K562 (cell line): ENCODE results near the gene CLCNKA. TPM values are rescaled to one million over a fixed set of nuclear protein-coding genes. Genes with fewer than 3 reads are reported as not detected.

ENCODE experiments used
- CCAR2 ChIP-seq: fragments of 200-400 bp; formaldehyde crosslinking; IDR thresholded peaks from 2 replicates; pipeline ENCODE4 v1.6.1; 2017; ENCODE audit warnings: mild to moderate bottlenecking, low read depth, low read length
- ILF3 ChIP-seq: fragments of 450-650 bp; IDR thresholded peaks from 2 replicates; pipeline ENCODE4 v1.6.1; 2018; ENCODE audit warnings: antibody characterized with exemption, mild to moderate bottlenecking, moderate library complexity, borderline replicate concordance
- LARP7 ChIP-seq: fragments of 450-650 bp; IDR thresholded peaks from 2 replicates; pipeline ENCODE4 v1.6.1; 2016
- MLLT1 ChIP-seq, 2 experiments: fragments of 450-650 bp; IDR thresholded peaks; 2 replicates each; pipeline ENCODE4 v1.6.1; 2016
- PTBP1 ChIP-seq: fragments of 200-400 bp; formaldehyde crosslinking; IDR thresholded peaks from 2 replicates; pipeline ENCODE4 v1.6.1; 2017; ENCODE audit warnings: low read depth, low read length
- RBM25 ChIP-seq: fragments of 200-400 bp; formaldehyde crosslinking; IDR thresholded peaks from 2 replicates; pipeline ENCODE4 v1.6.1; 2018; ENCODE audit warnings: low read length, low read depth, moderate library complexity; ENCODE audit not compliant: severe bottlenecking
- SAP30 ChIP-seq: fragments of 200-600 bp; sonication (generic); IDR thresholded peaks from 2 replicates; pipeline ENCODE4 v1.6.1; 2012; ENCODE audit warnings: borderline replicate concordance, low read depth, mild to moderate bottlenecking, moderate library complexity, low read length, control low read depth, inconsistent platforms; ENCODE audit not compliant: insufficient read depth, poor library complexity, severe bottlenecking
- ZNF589 ChIP-seq: fragments of 200-800 bp; sonication (Bioruptor generic); IDR thresholded peaks from 2 replicates; pipeline ENCODE4 v1.6.1; 2016; ENCODE audit warnings: low read depth, missing genetic modification characterization, missing compliant biosample characterization
- polyA plus RNA-seq, 8 experiments: library from polyadenylated mRNA; depleted of rRNA in 4 of 8; stranded (reverse) in 5 of 8; unstranded in 3 of 8; fragments of >200 nt; fragmentation: Nextera tagmentation in 2 of 8; fragmentation: Illumina TruSeq in 1 of 8; extraction: Ambion mirVana in 2 of 8; extraction: Trizol in 1 of 8; gene quantifications; 2 replicates each; pipeline versions ENCODE4 v1.2.1 to v1.2.3, GENCODE V29; 2011 to 2014; ENCODE audit warnings: inconsistent platforms in 1 of 8, missing spikeins in 1 of 8
- total RNA-seq, 7 experiments: library from RNA; depleted of rRNA in 6 of 7; stranded (reverse); fragments of >200 nt in 6 of 7; fragmentation: Illumina TruSeq in 2 of 7; extraction: Trizol in 2 of 7; gene quantifications; 2 replicates each; pipeline versions ENCODE4 v1.2.1 to v1.2.3, GENCODE V29; 2011 to 2021; ENCODE audit warnings: low replicate concordance in 1 of 7
- TF ChIP-seq, protein P1 (sequence below): IDR thresholded peaks from 3 replicates; pipeline ENCODE4 v1.6.1; 2011; ENCODE audit warnings: borderline replicate concordance, mild to moderate bottlenecking, moderate library complexity; ENCODE audit not compliant: insufficient read length; ENCODE audit errors: extremely low read depth

CLCNKA gene
- total and polyA plus RNA-seq, 9 of the 15 experiments (the other 6 are each of a cell fraction or from before 2014, with no cell fraction given), result 0.03 to 0.37 (median 0.10) TPM; not detected in 3

GRCh38 chr1:16011936-16012589 is 9.8 kb upstream of the CLCNKA start (continued):
- TF ChIP-seq, protein P1, sequence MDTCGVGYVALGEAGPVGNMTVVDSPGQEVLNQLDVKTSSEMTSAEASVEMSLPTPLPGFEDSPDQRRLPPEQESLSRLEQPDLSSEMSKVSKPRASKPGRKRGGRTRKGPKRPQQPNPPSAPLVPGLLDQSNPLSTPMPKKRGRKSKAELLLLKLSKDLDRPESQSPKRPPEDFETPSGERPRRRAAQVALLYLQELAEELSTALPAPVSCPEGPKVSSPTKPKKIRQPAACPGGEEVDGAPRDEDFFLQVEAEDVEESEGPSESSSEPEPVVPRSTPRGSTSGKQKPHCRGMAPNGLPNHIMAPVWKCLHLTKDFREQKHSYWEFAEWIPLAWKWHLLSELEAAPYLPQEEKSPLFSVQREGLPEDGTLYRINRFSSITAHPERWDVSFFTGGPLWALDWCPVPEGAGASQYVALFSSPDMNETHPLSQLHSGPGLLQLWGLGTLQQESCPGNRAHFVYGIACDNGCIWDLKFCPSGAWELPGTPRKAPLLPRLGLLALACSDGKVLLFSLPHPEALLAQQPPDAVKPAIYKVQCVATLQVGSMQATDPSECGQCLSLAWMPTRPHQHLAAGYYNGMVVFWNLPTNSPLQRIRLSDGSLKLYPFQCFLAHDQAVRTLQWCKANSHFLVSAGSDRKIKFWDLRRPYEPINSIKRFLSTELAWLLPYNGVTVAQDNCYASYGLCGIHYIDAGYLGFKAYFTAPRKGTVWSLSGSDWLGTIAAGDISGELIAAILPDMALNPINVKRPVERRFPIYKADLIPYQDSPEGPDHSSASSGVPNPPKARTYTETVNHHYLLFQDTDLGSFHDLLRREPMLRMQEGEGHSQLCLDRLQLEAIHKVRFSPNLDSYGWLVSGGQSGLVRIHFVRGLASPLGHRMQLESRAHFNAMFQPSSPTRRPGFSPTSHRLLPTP, result peak; percentile 50
- TF ChIP-seq RBM25 (peak; percentile 66), LARP7 (no peak), ILF3 (no peak), SAP30 (no peak), ZNF589 (CRISPR knock-in tag) (no peak), MLLT1 (IDR thresholded peaks at IDR 0.05) (no peak), PTBP1 (0 out of 2 replicates have a peak, but pooled peaks have one; percentile 11), CCAR2 (no peak)
